CD4-positive, alpha-beta memory T cell (primary cell): ENCODE measurements around the gene MAP3K19. TPM values are rescaled to one million over a fixed set of nuclear protein-coding genes. Genes with fewer than 3 reads are reported as not detected.
A peak's percentile ranks its signal among the peaks of the same experiment; 100 is the strongest.
"Not testable (repeated sequence)": the region's sequence is repeated elsewhere in the genome, so short reads cannot be mapped to it uniquely, and the experiment has no call there.

ENCODE experiments used
- CTCF ChIA-PET: fragments of 350-600 bp; sonication (Branson Sonifier 250); formaldehyde crosslinking; loops from one replicate; lab custom pipeline; 2021; ENCODE audit warnings: inconsistent platforms; ENCODE audit not compliant: partially characterized antibody; lab: Charles Lee
- POLR2A ChIA-PET: fragments of 350-600 bp; sonication (Branson Sonifier 250); formaldehyde crosslinking; loops from one replicate; lab custom pipeline; 2021; ENCODE audit not compliant: partially characterized antibody; lab: Charles Lee
- DNase-seq, 5 donors: peaks; one replicate each; pipeline versions ENCODE4 v3.0.0 to v3.0.0-alpha.2; 2020 to 2022; ENCODE audit warnings: mixed read lengths in 1 of 5
- H3K27ac ChIP-seq: one replicate; pipeline ENCODE4 v1.7.0; 2013; ENCODE audit warnings: low read depth, low read length
- H3K27me3 ChIP-seq: 2 replicates; pipeline ENCODE4 v1.7.0; 2013; ENCODE audit warnings: mild to moderate bottlenecking, low read length, moderate library complexity; ENCODE audit not compliant: insufficient read depth
- H3K36me3 ChIP-seq: 2 replicates; pipeline ENCODE4 v1.7.0; 2013; ENCODE audit warnings: mild to moderate bottlenecking, low read length, moderate library complexity; ENCODE audit not compliant: insufficient read depth
- H3K4me1 ChIP-seq: 2 replicates; pipeline ENCODE4 v1.7.0; 2013; ENCODE audit warnings: mild to moderate bottlenecking, low read length, moderate library complexity; ENCODE audit not compliant: insufficient read depth
- H3K4me3 ChIP-seq, 2 donors: one replicate each; pipeline ENCODE4 v1.7.0; 2013; ENCODE audit warnings: low read length in 2 of 2, mild to moderate bottlenecking in 1 of 2
- H3K9me3 ChIP-seq, 2 donors: one replicate each; pipeline ENCODE4 v1.7.0; 2013; ENCODE audit warnings: low read length in 2 of 2, control low read depth in 1 of 2; ENCODE audit not compliant: control insufficient read depth in 1 of 2
- H3K27ac Mint-ChIP-seq, 7 donors: one replicate each; pipeline ENCODE4 v1.8.0; 2020 to 2021; ENCODE audit warnings: mixed read lengths in 7 of 7, mild to moderate bottlenecking in 6 of 7, inconsistent platforms in 3 of 7, moderate library complexity in 3 of 7
- H3K27me3 Mint-ChIP-seq, 2 donors: one replicate each; pipeline ENCODE4 v1.8.0; 2020 to 2021; ENCODE audit warnings: mixed read lengths in 2 of 2
- H3K36me3 Mint-ChIP-seq, 2 donors: one replicate each; pipeline ENCODE4 v1.8.0; 2020 to 2021; ENCODE audit warnings: mixed read lengths in 2 of 2, inconsistent platforms in 1 of 2, mild to moderate bottlenecking in 1 of 2
- H3K4me1 Mint-ChIP-seq, 4 donors: one replicate each; pipeline ENCODE4 v1.8.0; 2020 to 2021; ENCODE audit warnings: mixed read lengths in 4 of 4, mild to moderate bottlenecking in 1 of 4
- H3K4me3 Mint-ChIP-seq, 8 donors: one replicate each; pipeline ENCODE4 v1.8.0; 2020 to 2021; ENCODE audit warnings: mixed read lengths in 8 of 8, mild to moderate bottlenecking in 7 of 8, moderate library complexity in 6 of 8, inconsistent platforms in 3 of 8
- H3K9me3 Mint-ChIP-seq, 8 donors: one replicate each; pipeline ENCODE4 v1.8.0; 2020 to 2021; ENCODE audit warnings: mixed read lengths in 8 of 8, mild to moderate bottlenecking in 5 of 8, inconsistent platforms in 3 of 8, moderate library complexity in 1 of 8
- intact Hi-C: fragments of 100-400 bp; cut with micrococcal nuclease; formaldehyde crosslinking; loops from one replicate; pipeline ENCODE4 v1.15.1; 2023
- polyA plus RNA-seq, 2 donors: library from polyadenylated mRNA; unstranded; fragments of 300-500 nt; fragmentation: Illumina TruSeq; gene quantifications; one replicate each; pipeline ENCODE4 v1.2.3, GENCODE V29; 2021
- total RNA-seq, 2 experiments: library from RNA; stranded (reverse); gene quantifications; one replicate each; pipeline ENCODE4 v1.2.3, GENCODE V29; 2021

The MAP3K19 gene
- total and polyA plus RNA-seq, 4 experiments from 2014 or later = not detected

DNA sequence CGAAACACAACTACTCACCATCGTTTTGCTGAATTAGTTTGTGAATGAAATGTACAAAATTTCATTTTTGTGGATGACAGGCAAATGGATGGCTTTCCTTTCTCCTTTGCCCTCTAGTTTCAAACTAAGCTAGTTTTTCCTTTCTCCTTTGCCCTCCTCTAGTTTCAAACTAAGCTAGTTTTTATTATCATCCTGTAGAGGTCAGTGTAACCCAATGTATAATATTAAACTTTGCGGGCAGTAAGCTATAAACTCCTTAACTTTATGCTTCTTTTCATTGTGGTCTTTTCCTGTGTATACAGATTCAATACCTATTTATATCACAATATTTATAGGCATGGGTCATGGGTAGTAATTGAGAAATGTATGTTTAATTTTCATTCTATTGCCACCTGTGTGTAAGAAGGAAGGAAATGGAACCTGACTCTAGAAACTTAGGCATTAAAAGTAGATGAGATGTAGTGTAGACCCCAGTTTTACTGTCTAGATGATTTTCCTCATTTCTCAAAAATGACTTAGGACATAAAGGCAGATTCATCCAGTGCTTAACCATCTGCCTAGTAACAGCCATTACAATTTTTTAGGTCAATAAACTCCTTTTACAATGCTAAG lies 58.1 kb downstream of the MAP3K19 start:
- POLR2A ChIA-PET = no interaction called here

GRCh38 chr2:134985061-134985460 lies 62.2 kb downstream of the MAP3K19 start:
- no peaks in the 10 kb centered on the region for H3K4me1 ChIP-seq
- no peaks in the 10 kb centered on the region for H3K36me3 ChIP-seq
- CTCF ChIA-PET = interaction anchor here (1.5 kb wide), 1 partner anchor 9 kb away, joined by 6 read pairs; no protein-coding TSS in a partner anchor
- Mint-ChIP-seq H3K27me3 (peaks cover 5 to 7% of the 10 kb centered on the region in 2 donors), H3K4me3 (no peak overlapping the region), H3K9me3 (peaks cover 0 to 13% (median 7%) of the 10 kb centered on the region in 8 donors), H3K36me3 (peaks cover 0 to 9% of the 10 kb centered on the region in 2 donors), H3K27ac (no peak overlapping the region), H3K4me1 (no peaks in the 10 kb centered on the region)
- no peak overlapping the region for H3K27ac ChIP-seq
- POLR2A ChIA-PET = no interaction called here
- H3K9me3 ChIP-seq = no peaks in the 10 kb centered on the region
- intact Hi-C loops = no loop called here
- H3K27me3 ChIP-seq = peaks cover 4% of the 10 kb centered on the region
- DNase-seq = no peak
- H3K4me3 ChIP-seq = no peak overlapping the region

More for the DNA sequence above, 58.1 kb downstream of the MAP3K19 start:
- no peak overlapping the region for H3K27ac Mint-ChIP-seq
- peaks cover 0 to 7% (median 3%) of the 10 kb centered on the region in 8 donors for H3K9me3 Mint-ChIP-seq
- CTCF ChIA-PET = interaction anchor here (0.8 to 6.3 kb wide), 9 partner anchors 11 to 809 kb away, joined by 3 to 69 read pairs (median 3); no protein-coding TSS in a partner anchor
- H3K27me3 Mint-ChIP-seq = peaks cover 0 to 5% of the 10 kb centered on the region in 2 donors
- H3K36me3 ChIP-seq = no peaks in the 10 kb centered on the region
- no peaks in the 10 kb centered on the region for H3K4me1 Mint-ChIP-seq
- peaks cover 0 to 2% of the 10 kb centered on the region in 2 donors for H3K36me3 Mint-ChIP-seq
- no peak overlapping the region for H3K4me3 ChIP-seq
- no peaks in the 10 kb centered on the region for H3K4me1 ChIP-seq
- DNase-seq = peak in 4 of 5 donors; percentile 11 to 22 (median 14)
- intact Hi-C loops = loop anchor here (1.0 kb wide), 2 partner anchors 721 to 808 kb away; no protein-coding TSS in a partner anchor
- H3K9me3 ChIP-seq = no peaks in the 10 kb centered on the region
- H3K4me3 Mint-ChIP-seq = no peak overlapping the region
- no peak overlapping the region for H3K27ac ChIP-seq
- peaks cover 4% of the 10 kb centered on the region for H3K27me3 ChIP-seq

DNA sequence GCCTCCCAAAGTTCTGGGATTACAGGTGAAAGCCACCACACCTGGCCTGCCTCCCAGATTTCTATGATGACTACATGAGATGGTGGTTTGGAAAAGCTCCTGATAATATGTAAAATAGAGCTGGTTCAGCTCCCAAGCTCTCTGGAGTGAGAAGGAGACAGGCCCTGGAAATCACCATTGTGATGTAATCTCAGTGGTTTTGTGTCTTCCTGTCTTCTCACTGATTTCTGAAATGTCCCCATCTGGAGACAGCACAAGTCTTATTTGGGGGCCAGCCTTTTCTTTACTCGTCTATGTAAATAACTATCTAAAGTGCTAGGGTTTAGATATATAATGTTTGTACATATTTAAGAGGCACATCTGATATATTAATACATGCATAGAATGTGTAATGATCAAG lies 64.6 kb downstream of the MAP3K19 start:
- Histone ChIP-seq H3K27ac (no peak overlapping the region), H3K27me3 (no peaks in the 10 kb centered on the region), H3K4me1 (no peaks in the 10 kb centered on the region), H3K9me3 (no peaks in the 10 kb centered on the region), H3K4me3 (no peak overlapping the region), H3K36me3 (no peaks in the 10 kb centered on the region)
- peaks cover 0 to 14% (median 8%) of the 10 kb centered on the region in 8 donors for H3K9me3 Mint-ChIP-seq
- POLR2A ChIA-PET = no interaction called here
- H3K4me1 Mint-ChIP-seq = no peaks in the 10 kb centered on the region
- CTCF ChIA-PET = no interaction called here
- no peak for DNase-seq
- H3K4me3 Mint-ChIP-seq = no peak overlapping the region
- peaks cover 0 to 9% of the 10 kb centered on the region in 2 donors for H3K36me3 Mint-ChIP-seq
- peaks cover 5 to 12% of the 10 kb centered on the region in 2 donors for H3K27me3 Mint-ChIP-seq
- H3K27ac Mint-ChIP-seq = no peak overlapping the region
- intact Hi-C loops = no loop called here

- no peak overlapping the region for H3K4me3 Mint-ChIP-seq
- CTCF ChIA-PET = no interaction called here
- intact Hi-C loops = no loop called here
Observed at GRCh38 chr2:134980639-134981038, 66.6 kb downstream of the MAP3K19 start.

GRCh38 chr2:134979221-134979620 lies 68.0 kb downstream of the MAP3K19 start:
- Histone ChIP-seq H3K27ac (no peak overlapping the region), H3K27me3 (no peaks in the 10 kb centered on the region), H3K4me1 (no peaks in the 10 kb centered on the region), H3K9me3 (peaks cover 0 to 6% of the 10 kb centered on the region in 2 donors), H3K36me3 (no peaks in the 10 kb centered on the region), H3K4me3 (no peak overlapping the region)
- POLR2A ChIA-PET = no interaction called here
- intact Hi-C loops = no loop called here
- Mint-ChIP-seq H3K4me1 (no peaks in the 10 kb centered on the region), H3K27me3 (peaks cover 5 to 14% of the 10 kb centered on the region in 2 donors), H3K4me3 (no peak overlapping the region), H3K27ac (no peak overlapping the region), H3K9me3 (peaks cover 5 to 21% (median 15%) of the 10 kb centered on the region in 8 donors), H3K36me3 (peaks cover 5 to 16% of the 10 kb centered on the region in 2 donors)
- CTCF ChIA-PET = interaction anchor here (0.5 to 2.7 kb wide), 2 partner anchors 25 to 169 kb away, joined by 4 to 9 read pairs; no protein-coding TSS in a partner anchor
- DNase-seq = no peak

More at GRCh38 chr2:134980639-134981038, 66.6 kb downstream of the MAP3K19 start:
- Histone ChIP-seq H3K36me3 (no peaks in the 10 kb centered on the region), H3K27me3 (no peaks in the 10 kb centered on the region), H3K4me3 (no peak overlapping the region), H3K4me1 (no peaks in the 10 kb centered on the region), H3K9me3 (no peaks in the 10 kb centered on the region), H3K27ac (no peak overlapping the region)
- H3K36me3 Mint-ChIP-seq = peaks cover 1 to 9% of the 10 kb centered on the region in 2 donors
- POLR2A ChIA-PET = no interaction called here
- no peaks in the 10 kb centered on the region for H3K4me1 Mint-ChIP-seq
- H3K27ac Mint-ChIP-seq = no peak overlapping the region
- H3K9me3 Mint-ChIP-seq = peaks cover 0 to 14% (median 10%) of the 10 kb centered on the region in 8 donors
- H3K27me3 Mint-ChIP-seq = peaks cover 5 to 14% of the 10 kb centered on the region in 2 donors
- no peak for DNase-seq

- CTCF ChIA-PET = interaction anchor here (0.7 to 2.7 kb wide), 4 partner anchors 24 to 821 kb away, joined by 3 to 9 read pairs (median 4); no protein-coding TSS in a partner anchor
- H3K9me3 ChIP-seq, H3K27ac Mint-ChIP-seq, H3K4me1 Mint-ChIP-seq, intact Hi-C loops, H3K27ac ChIP-seq, H3K4me3 ChIP-seq, POLR2A ChIA-PET, H3K36me3 ChIP-seq, DNase-seq, H3K27me3 ChIP-seq, H3K4me3 Mint-ChIP-seq, H3K4me1 ChIP-seq: not testable (repeated sequence)
- Mint-ChIP-seq H3K27me3 (peaks cover 5 to 14% of the 10 kb centered on the region in 2 donors), H3K9me3 (peaks cover 6 to 32% (median 25%) of the 10 kb centered on the region in 8 donors), H3K36me3 (peaks cover 8 to 17% of the 10 kb centered on the region in 2 donors)
Observed at GRCh38 chr2:134977104-134977503, 70.1 kb downstream of the MAP3K19 start.

DNA sequence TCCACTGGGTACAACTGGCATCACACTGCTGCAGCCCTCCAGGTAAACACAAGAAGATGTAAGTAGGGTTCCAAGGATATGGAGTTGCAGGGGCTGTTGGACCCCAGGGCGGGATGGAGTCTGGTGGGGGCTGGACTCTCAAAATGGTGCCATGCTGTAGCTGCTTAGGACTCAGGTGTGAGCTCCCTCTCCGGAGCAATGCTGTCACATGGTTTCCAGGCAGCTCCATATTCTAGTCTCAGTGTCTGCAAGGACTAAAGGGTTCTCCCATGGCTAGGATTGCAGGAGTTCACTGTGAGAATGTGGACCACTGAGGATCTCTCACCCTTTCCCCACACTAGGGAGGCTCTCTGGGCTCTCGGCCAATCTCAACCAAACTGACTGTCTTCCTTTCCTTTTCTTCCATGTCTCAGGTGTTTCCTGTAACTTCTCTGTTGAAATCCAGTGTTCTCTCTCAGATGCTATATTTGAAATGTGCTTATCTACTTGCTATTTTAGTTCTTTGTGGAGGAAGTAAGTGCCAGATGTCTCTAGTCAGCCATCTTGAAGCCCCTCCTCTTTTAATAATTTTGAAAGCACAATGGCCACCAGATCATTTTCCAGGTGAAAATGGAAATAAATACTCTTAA lies 71.1 kb downstream of the MAP3K19 start:
- Mint-ChIP-seq H3K4me1 (no peaks in the 10 kb centered on the region), H3K27me3 (peaks cover 5 to 14% of the 10 kb centered on the region in 2 donors), H3K27ac (no peak overlapping the region), H3K4me3 (no peak overlapping the region), H3K36me3 (peaks cover 8 to 17% of the 10 kb centered on the region in 2 donors), H3K9me3 (peaks cover 6 to 38% (median 27%) of the 10 kb centered on the region in 8 donors)
- no peak overlapping the region for H3K27ac ChIP-seq
- ChIA-PET CTCF (interaction anchor here (2.7 kb wide), 1 partner anchor 28 kb away, joined by 9 read pairs; no protein-coding TSS in a partner anchor), POLR2A (no interaction called here)
- H3K36me3 ChIP-seq = no peaks in the 10 kb centered on the region
- intact Hi-C loops = no loop called here
- H3K4me3 ChIP-seq = no peak overlapping the region
- H3K4me1 ChIP-seq = no peaks in the 10 kb centered on the region
- H3K27me3 ChIP-seq = no peaks in the 10 kb centered on the region
- H3K9me3 ChIP-seq = peaks cover 0 to 7% of the 10 kb centered on the region in 2 donors
- DNase-seq = no peak
